ENCODE results near the gene TENM3. TPM values are rescaled to one million over a fixed set of nuclear protein-coding genes. Genes with fewer than 3 reads are reported as not detected.

Gene TENM3
- total and polyA plus RNA-seq, 10 of the 15 experiments (the other 5 are each of a cell fraction or from before 2014, with no cell fraction given), result 0.01 to 1.7 (median 0.08) TPM; not detected in 2

DNA sequence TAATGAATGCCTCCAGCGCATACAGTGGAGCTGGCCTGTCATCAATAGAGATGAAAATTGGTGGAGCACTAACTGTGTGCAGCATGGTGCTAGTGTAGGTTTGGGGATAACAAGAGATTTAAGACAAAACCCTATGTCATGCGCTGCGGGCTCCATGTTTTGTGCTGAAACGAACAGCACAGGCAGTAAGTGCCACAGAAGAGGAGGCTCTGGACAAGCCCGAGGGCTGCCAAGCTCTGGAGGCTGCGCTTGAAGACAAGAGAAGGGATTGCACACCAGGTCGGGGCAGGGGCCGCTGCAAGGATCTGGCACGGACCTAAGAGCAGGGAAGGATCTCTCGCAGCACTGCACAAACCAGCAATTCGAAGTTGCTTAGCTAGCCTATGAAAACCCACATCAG, 35.5 kb downstream of the TENM3 start:
- no peaks in the 10 kb centered on the region for H4K20me1 ChIP-seq (ENCODE audit: control insufficient read depth, insufficient read depth)
- WGBS (ENCODE audit: insufficient coverage, insufficient replicate concordance, low lambda C conversion rate, missing lambda C conversion rate), result 32% methylated on average over 11 of the region's 11 CpGs
- no peak overlapping the region for H3K4me3 ChIP-seq
- POLR2A ChIA-PET, result no interaction called here
- no peaks in the 10 kb centered on the region for H3K79me2 ChIP-seq (ENCODE audit: control insufficient read depth, insufficient read depth, low read length)
- H2AFZ ChIP-seq (ENCODE audit: control insufficient read depth, low read depth, low read length), result no peak overlapping the region
- H3K36me3 ChIP-seq (ENCODE audit: control insufficient read depth in 2 of 2, insufficient read depth in 2 of 2, low read length in 1 of 2), result no peaks in the 10 kb centered on the region
- H3K27ac ChIP-seq (ENCODE audit: control insufficient read depth, insufficient read depth), result no peak overlapping the region
- SMC1A ChIA-PET (ENCODE audit: uncharacterized antibody, unreplicated experiment), result no interaction called here
- H3K4me1 ChIP-seq (ENCODE audit: control insufficient read depth, insufficient read depth, low read length), result no peaks in the 10 kb centered on the region
- RAD21 ChIA-PET (ENCODE audit: unreplicated experiment), result no interaction called here
- CTCF ChIA-PET, result interaction anchor here (1.2 kb wide), 1 partner anchor 13 kb away, joined by 3 read pairs; no protein-coding TSS in a partner anchor
- H3K27me3 ChIP-seq (replicated peaks in 1 of 2; ENCODE audit: control insufficient read depth in 2 of 2, insufficient read depth in 2 of 2, low read length in 1 of 2), result no peaks in the 10 kb centered on the region
- FAIRE-seq (no peak), ATAC-seq (no peak), DNase-seq (ENCODE audit: low read depth, low spot score) (no peak)
- TF ChIP-seq, protein P1, sequence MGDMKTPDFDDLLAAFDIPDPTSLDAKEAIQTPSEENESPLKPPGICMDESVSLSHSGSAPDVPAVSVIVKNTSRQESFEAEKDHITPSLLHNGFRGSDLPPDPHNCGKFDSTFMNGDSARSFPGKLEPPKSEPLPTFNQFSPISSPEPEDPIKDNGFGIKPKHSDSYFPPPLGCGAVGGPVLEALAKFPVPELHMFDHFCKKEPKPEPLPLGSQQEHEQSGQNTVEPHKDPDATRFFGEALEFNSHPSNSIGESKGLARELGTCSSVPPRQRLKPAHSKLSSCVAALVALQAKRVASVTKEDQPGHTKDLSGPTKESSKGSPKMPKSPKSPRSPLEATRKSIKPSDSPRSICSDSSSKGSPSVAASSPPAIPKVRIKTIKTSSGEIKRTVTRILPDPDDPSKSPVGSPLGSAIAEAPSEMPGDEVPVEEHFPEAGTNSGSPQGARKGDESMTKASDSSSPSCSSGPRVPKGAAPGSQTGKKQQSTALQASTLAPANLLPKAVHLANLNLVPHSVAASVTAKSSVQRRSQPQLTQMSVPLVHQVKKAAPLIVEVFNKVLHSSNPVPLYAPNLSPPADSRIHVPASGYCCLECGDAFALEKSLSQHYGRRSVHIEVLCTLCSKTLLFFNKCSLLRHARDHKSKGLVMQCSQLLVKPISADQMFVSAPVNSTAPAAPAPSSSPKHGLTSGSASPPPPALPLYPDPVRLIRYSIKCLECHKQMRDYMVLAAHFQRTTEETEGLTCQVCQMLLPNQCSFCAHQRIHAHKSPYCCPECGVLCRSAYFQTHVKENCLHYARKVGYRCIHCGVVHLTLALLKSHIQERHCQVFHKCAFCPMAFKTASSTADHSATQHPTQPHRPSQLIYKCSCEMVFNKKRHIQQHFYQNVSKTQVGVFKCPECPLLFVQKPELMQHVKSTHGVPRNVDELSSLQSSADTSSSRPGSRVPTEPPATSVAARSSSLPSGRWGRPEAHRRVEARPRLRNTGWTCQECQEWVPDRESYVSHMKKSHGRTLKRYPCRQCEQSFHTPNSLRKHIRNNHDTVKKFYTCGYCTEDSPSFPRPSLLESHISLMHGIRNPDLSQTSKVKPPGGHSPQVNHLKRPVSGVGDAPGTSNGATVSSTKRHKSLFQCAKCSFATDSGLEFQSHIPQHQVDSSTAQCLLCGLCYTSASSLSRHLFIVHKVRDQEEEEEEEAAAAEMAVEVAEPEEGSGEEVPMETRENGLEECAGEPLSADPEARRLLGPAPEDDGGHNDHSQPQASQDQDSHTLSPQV (IDR thresholded peaks at IDR 0.05), result no peak
- no peak for TF ChIP-seq POLR2AphosphoS5 (IDR thresholded peaks at IDR 0.05; ENCODE audit: low read length)
- TF ChIP-seq, protein P2, sequence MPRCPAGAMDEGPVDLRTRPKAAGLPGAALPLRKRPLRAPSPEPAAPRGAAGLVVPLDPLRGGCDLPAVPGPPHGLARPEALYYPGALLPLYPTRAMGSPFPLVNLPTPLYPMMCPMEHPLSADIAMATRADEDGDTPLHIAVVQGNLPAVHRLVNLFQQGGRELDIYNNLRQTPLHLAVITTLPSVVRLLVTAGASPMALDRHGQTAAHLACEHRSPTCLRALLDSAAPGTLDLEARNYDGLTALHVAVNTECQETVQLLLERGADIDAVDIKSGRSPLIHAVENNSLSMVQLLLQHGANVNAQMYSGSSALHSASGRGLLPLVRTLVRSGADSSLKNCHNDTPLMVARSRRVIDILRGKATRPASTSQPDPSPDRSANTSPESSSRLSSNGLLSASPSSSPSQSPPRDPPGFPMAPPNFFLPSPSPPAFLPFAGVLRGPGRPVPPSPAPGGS (IDR thresholded peaks at IDR 0.05; ENCODE audit: borderline replicate concordance, insufficient read depth, low read depth, low read length, poor library complexity, severe bottlenecking), result no peak
- no peak overlapping the region for H3K9ac ChIP-seq (ENCODE audit: control insufficient read depth, insufficient read depth, low read length)
- intact Hi-C loops (cut with micrococcal nuclease; ENCODE audit: unreplicated experiment), result no loop called here
- BruUV-seq (replicated peaks), result no TSS peak
- no peaks in the 10 kb centered on the region for H3K9me3 ChIP-seq (replicated peaks; ENCODE audit: control insufficient read depth, insufficient read depth, low read length)
- H3K4me2 ChIP-seq (ENCODE audit: control insufficient read depth, insufficient read depth), result no peak overlapping the region
- in situ Hi-C loops (cut with MboI), result no loop called here

Data from GM12878 (cell line).